Activated CD4-positive, alpha-beta T cell treated with anti-CD3 and anti-CD28 coated beads for 24 hours (primary cell): ENCODE results near the gene NYAP1.

ENCODE experiments used
- DNase-seq, 2 donors: peaks; one replicate each; pipeline ENCODE4 v3.0.0-alpha.2; 2020; ENCODE audit warnings: low read depth in 2 of 2

The NYAP1 gene

GRCh38 chr7:100544386-100544785 is 60.7 kb downstream of the NYAP1 start:
- no peak for DNase-seq
